Stimulated activated CD8-positive, alpha-beta memory T cell treated with anti-CD3 and anti-CD28 coated beads, Interleukin-12 subunit alpha, Interleukin-12 subunit beta, amount 100 ng/mL, for 24 hours (primary cell): ENCODE data around the gene POTED.
"Not testable (repeated sequence)": the region's sequence is repeated elsewhere in the genome, so short reads cannot be mapped to it uniquely, and the experiment has no call there.

ENCODE experiments used
- DNase-seq: peaks from one replicate; pipeline ENCODE4 v3.0.0-alpha.2; 2020; ENCODE audit errors: extremely low read depth

Gene POTED

GRCh38 chr21:13609477-13609876 is at the start of gene POTED:
Gene POTED (plus strand): TSS chr21:13609777. CDS start chr21:13610229, 452 bp downstream.
- DNase-seq = not testable (repeated sequence)

GRCh38 chr21:13650101-13650500 is 40.5 kb downstream of the POTED start:
- DNase-seq = not testable (repeated sequence)

- not testable (repeated sequence) for DNase-seq
Measured at GRCh38 chr21:13651746-13652145, 42.2 kb downstream of the POTED start.
